ENCODE measurements around the gene JSRP1.
A peak's percentile ranks its signal among the peaks of the same experiment; 100 is the strongest.

Gene JSRP1

GRCh38 chr19:2269244-2270156 lies 13.3 kb upstream of the JSRP1 start (continued):
- no peak for TF ChIP-seq ZBTB21 (tag by site-specific recombination; IDR thresholded peaks at IDR 0.05)
- no peak for TF ChIP-seq HIC1 (tag by site-specific recombination; IDR thresholded peaks at IDR 0.05)
- TF ChIP-seq ZNF843 (tag by site-specific recombination; IDR thresholded peaks at IDR 0.05), result peak; percentile 15; the same call in 1 of the 2 replicates
- TF ChIP-seq ZNF621 (tag by site-specific recombination; IDR thresholded peaks at IDR 0.05), result no peak
- TF ChIP-seq SP7 (tag by site-specific recombination; IDR thresholded peaks at IDR 0.05), result peak; percentile 77
- TF ChIP-seq ZNF335 (tag by site-specific recombination; conservative IDR thresholded peaks at IDR 0.05), result peak; percentile 34
- no peak for TF ChIP-seq ZNF561 (tag by site-specific recombination; IDR thresholded peaks at IDR 0.05; ENCODE audit: borderline replicate concordance)
- 0 out of 2 replicates have a peak, but pooled peaks have one; percentile 11 for TF ChIP-seq RBAK (tag by site-specific recombination; IDR thresholded peaks at IDR 0.05)
- TF ChIP-seq, protein P1, sequence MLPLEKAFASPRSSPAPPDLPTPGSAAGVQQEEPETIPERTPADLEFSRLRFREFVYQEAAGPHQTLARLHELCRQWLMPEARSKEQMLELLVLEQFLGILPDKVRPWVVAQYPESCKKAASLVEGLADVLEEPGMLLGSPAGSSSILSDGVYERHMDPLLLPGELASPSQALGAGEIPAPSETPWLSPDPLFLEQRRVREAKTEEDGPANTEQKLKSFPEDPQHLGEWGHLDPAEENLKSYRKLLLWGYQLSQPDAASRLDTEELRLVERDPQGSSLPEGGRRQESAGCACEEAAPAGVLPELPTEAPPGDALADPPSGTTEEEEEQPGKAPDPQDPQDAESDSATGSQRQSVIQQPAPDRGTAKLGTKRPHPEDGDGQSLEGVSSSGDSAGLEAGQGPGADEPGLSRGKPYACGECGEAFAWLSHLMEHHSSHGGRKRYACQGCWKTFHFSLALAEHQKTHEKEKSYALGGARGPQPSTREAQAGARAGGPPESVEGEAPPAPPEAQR (tag by site-specific recombination; IDR thresholded peaks at IDR 0.05), result no peak
- TF ChIP-seq, protein P2, sequence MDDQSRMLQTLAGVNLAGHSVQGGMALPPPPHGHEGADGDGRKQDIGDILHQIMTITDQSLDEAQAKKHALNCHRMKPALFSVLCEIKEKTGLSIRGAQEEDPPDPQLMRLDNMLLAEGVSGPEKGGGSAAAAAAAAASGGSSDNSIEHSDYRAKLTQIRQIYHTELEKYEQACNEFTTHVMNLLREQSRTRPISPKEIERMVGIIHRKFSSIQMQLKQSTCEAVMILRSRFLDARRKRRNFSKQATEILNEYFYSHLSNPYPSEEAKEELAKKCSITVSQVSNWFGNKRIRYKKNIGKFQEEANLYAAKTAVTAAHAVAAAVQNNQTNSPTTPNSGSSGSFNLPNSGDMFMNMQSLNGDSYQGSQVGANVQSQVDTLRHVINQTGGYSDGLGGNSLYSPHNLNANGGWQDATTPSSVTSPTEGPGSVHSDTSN (CRISPR knock-in tag; IDR thresholded peaks at IDR 0.05), result peak; percentile 49; the same call in 1 of the 2 replicates
- TF ChIP-seq, protein P3, sequence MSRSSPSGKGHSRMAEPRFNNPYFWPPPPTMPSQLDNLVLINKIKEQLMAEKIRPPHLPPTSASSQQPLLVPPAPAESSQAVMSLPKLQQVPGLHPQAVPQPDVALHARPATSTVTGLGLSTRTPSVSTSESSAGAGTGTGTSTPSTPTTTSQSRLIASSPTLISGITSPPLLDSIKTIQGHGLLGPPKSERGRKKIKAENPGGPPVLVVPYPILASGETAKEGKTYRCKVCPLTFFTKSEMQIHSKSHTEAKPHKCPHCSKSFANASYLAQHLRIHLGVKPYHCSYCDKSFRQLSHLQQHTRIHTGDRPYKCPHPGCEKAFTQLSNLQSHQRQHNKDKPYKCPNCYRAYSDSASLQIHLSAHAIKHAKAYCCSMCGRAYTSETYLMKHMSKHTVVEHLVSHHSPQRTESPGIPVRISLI (tag by site-specific recombination; IDR thresholded peaks at IDR 0.05), result 0 out of 2 replicates have a peak, but pooled peaks have one; percentile 81
- no peak for TF ChIP-seq EGR2 (tag by site-specific recombination; IDR thresholded peaks at IDR 0.05; ENCODE audit: low read depth)
- TF ChIP-seq KLF9 (tag by site-specific recombination; IDR thresholded peaks at IDR 0.05; ENCODE audit: low read depth), result peak; percentile 92
- TF ChIP-seq ZXDB (tag by site-specific recombination; IDR thresholded peaks at IDR 0.05), result peak; percentile 60
- TF ChIP-seq ZNF112 (tag by site-specific recombination; IDR thresholded peaks at IDR 0.05), result no peak
- peak; percentile 51; the same call in 1 of the 2 replicates for TF ChIP-seq PATZ1 (tag by site-specific recombination; IDR thresholded peaks at IDR 0.05)
- TF ChIP-seq ZBTB10 (tag by site-specific recombination; IDR thresholded peaks at IDR 0.05), result peak; percentile 92
- TF ChIP-seq ZBTB1 (tag by site-specific recombination; IDR thresholded peaks at IDR 0.05), result no peak
- peak; percentile 74; the same call in 1 of the 2 replicates for TF ChIP-seq ZFP37 (tag by site-specific recombination; IDR thresholded peaks at IDR 0.05)
- TF ChIP-seq SP3 (tag by site-specific recombination; IDR thresholded peaks at IDR 0.05), result peak; percentile 93
- TF ChIP-seq CTCF (tag by site-specific recombination; IDR thresholded peaks at IDR 0.05), result peak; percentile 47
- TF ChIP-seq ZNF677 (tag by site-specific recombination; IDR thresholded peaks at IDR 0.05), result peak; percentile 45; the same call in 1 of the 2 replicates
- no peak for TF ChIP-seq ZNF560 (tag by site-specific recombination; IDR thresholded peaks at IDR 0.05; ENCODE audit: borderline replicate concordance)
- TF ChIP-seq ZNF202 (tag by site-specific recombination; IDR thresholded peaks at IDR 0.05; ENCODE audit: borderline replicate concordance), result 0 out of 2 replicates have a peak, but pooled peaks have one; percentile 4

Measured in HEK293 (cell line).